Measurements from ENCODE around the gene TNS4.

The TNS4 gene

GRCh38 chr17:40536295-40537171, 35.1 kb upstream of the TNS4 start:
- FAIRE-seq = no peak
- TF ChIP-seq POLR2AphosphoS5 (IDR thresholded peaks at IDR 0.05; ENCODE audit: low read depth, low read length) (no peak), PAX5 (IDR thresholded peaks at IDR 0.05; ENCODE audit: insufficient read depth, low read length, severe bottlenecking) (no peak), POU2F2 (IDR thresholded peaks at IDR 0.05; ENCODE audit: low read depth, low read length) (no peak), SPI1 (IDR thresholded peaks at IDR 0.05; ENCODE audit: low read depth, low read length) (no peak), TAF1 (IDR thresholded peaks at IDR 0.05; ENCODE audit: low read depth, low read length) (no peak), POLR2A (IDR thresholded peaks at IDR 0.05; ENCODE audit: low read depth, low read length) (no peak)
- DNase-seq (ENCODE audit: insufficient read length, low spot score) = no peak

- no peak for DNase-seq (ENCODE audit: insufficient read length, low spot score)
- no peak for FAIRE-seq
Measured at GRCh38 chr17:40535924-40536294, 34.5 kb upstream of the TNS4 start.

GRCh38 chr17:40535438-40535837, 34.0 kb upstream of the TNS4 start:
- DNase-seq (ENCODE audit: insufficient read length, low spot score) (no peak), FAIRE-seq (no peak)
- no peak for TF ChIP-seq POLR2A (IDR thresholded peaks at IDR 0.05; ENCODE audit: low read depth, low read length)
- TF ChIP-seq TAF1 (IDR thresholded peaks at IDR 0.05; ENCODE audit: low read depth, low read length) = no peak
- no peak for TF ChIP-seq POLR2AphosphoS5 (IDR thresholded peaks at IDR 0.05; ENCODE audit: low read depth, low read length)
- TF ChIP-seq PAX5 (IDR thresholded peaks at IDR 0.05; ENCODE audit: insufficient read depth, low read length, severe bottlenecking) = no peak
- TF ChIP-seq SPI1 (IDR thresholded peaks at IDR 0.05; ENCODE audit: low read depth, low read length) = no peak
- no peak for TF ChIP-seq POU2F2 (IDR thresholded peaks at IDR 0.05; ENCODE audit: low read depth, low read length)

More at GRCh38 chr17:40535924-40536294, 34.5 kb upstream of the TNS4 start:
- TF ChIP-seq POU2F2 (IDR thresholded peaks at IDR 0.05; ENCODE audit: low read depth, low read length) = no peak
- TF ChIP-seq POLR2AphosphoS5 (IDR thresholded peaks at IDR 0.05; ENCODE audit: low read depth, low read length) = no peak
- TF ChIP-seq POLR2A (IDR thresholded peaks at IDR 0.05; ENCODE audit: low read depth, low read length) = no peak
- no peak for TF ChIP-seq TAF1 (IDR thresholded peaks at IDR 0.05; ENCODE audit: low read depth, low read length)
- no peak for TF ChIP-seq SPI1 (IDR thresholded peaks at IDR 0.05; ENCODE audit: low read depth, low read length)
- TF ChIP-seq PAX5 (IDR thresholded peaks at IDR 0.05; ENCODE audit: insufficient read depth, low read length, severe bottlenecking) = no peak

GRCh38 chr17:40534371-40535189, 33.2 kb upstream of the TNS4 start:
- TF ChIP-seq TAF1 (IDR thresholded peaks at IDR 0.05; ENCODE audit: low read depth, low read length) (no peak), POLR2AphosphoS5 (IDR thresholded peaks at IDR 0.05; ENCODE audit: low read depth, low read length) (no peak), POU2F2 (IDR thresholded peaks at IDR 0.05; ENCODE audit: low read depth, low read length) (no peak), PAX5 (IDR thresholded peaks at IDR 0.05; ENCODE audit: insufficient read depth, low read length, severe bottlenecking) (no peak)
- DNase-seq (ENCODE audit: insufficient read length, low spot score) = no peak
- no peak for FAIRE-seq

- FAIRE-seq (no peak), DNase-seq (ENCODE audit: insufficient read length, low spot score) (no peak)
- no peak for TF ChIP-seq SPI1 (IDR thresholded peaks at IDR 0.05; ENCODE audit: low read depth, low read length)
- no peak for TF ChIP-seq POU2F2 (IDR thresholded peaks at IDR 0.05; ENCODE audit: low read depth, low read length)
- TF ChIP-seq POLR2A (IDR thresholded peaks at IDR 0.05; ENCODE audit: low read depth, low read length) = no peak
- TF ChIP-seq PAX5 (IDR thresholded peaks at IDR 0.05; ENCODE audit: insufficient read depth, low read length, severe bottlenecking) = no peak
- no peak for TF ChIP-seq POLR2AphosphoS5 (IDR thresholded peaks at IDR 0.05; ENCODE audit: low read depth, low read length)
- no peak for TF ChIP-seq TAF1 (IDR thresholded peaks at IDR 0.05; ENCODE audit: low read depth, low read length)
Measured at GRCh38 chr17:40533896-40534295, 32.5 kb upstream of the TNS4 start.

- DNase-seq (ENCODE audit: insufficient read length, low spot score) (no peak), FAIRE-seq (no peak)
- TF ChIP-seq TAF1 (IDR thresholded peaks at IDR 0.05; ENCODE audit: low read depth, low read length) (no peak), SPI1 (IDR thresholded peaks at IDR 0.05; ENCODE audit: low read depth, low read length) (0 out of 2 replicates have a peak, but pooled peaks have one; percentile 2), POU2F2 (IDR thresholded peaks at IDR 0.05; ENCODE audit: low read depth, low read length) (no peak), POLR2A (IDR thresholded peaks at IDR 0.05; ENCODE audit: low read depth, low read length) (no peak), PAX5 (IDR thresholded peaks at IDR 0.05; ENCODE audit: insufficient read depth, low read length, severe bottlenecking) (no peak)
Measured at GRCh38 chr17:40532520-40533253, 31.3 kb upstream of the TNS4 start.

- DNase-seq (ENCODE audit: insufficient read length, low spot score) (no peak), FAIRE-seq (peak; percentile 72)
- TF ChIP-seq TAF1 (IDR thresholded peaks at IDR 0.05; ENCODE audit: low read depth, low read length) (0 out of 2 replicates have a peak, but pooled peaks have one; percentile 17), PAX5 (IDR thresholded peaks at IDR 0.05; ENCODE audit: insufficient read depth, low read length, severe bottlenecking) (no peak), POU2F2 (IDR thresholded peaks at IDR 0.05; ENCODE audit: low read depth, low read length) (no peak)
Measured at GRCh38 chr17:40531051-40531991, 29.9 kb upstream of the TNS4 start.

GRCh38 chr17:40530531-40530994, 29.1 kb upstream of the TNS4 start:
- TF ChIP-seq SPI1 (IDR thresholded peaks at IDR 0.05; ENCODE audit: low read depth, low read length) = no peak
- TF ChIP-seq POLR2AphosphoS5 (IDR thresholded peaks at IDR 0.05; ENCODE audit: low read depth, low read length) = no peak
- no peak for TF ChIP-seq TAF1 (IDR thresholded peaks at IDR 0.05; ENCODE audit: low read depth, low read length)
- TF ChIP-seq PAX5 (IDR thresholded peaks at IDR 0.05; ENCODE audit: insufficient read depth, low read length, severe bottlenecking) = no peak
- no peak for TF ChIP-seq POU2F2 (IDR thresholded peaks at IDR 0.05; ENCODE audit: low read depth, low read length)
- TF ChIP-seq POLR2A (IDR thresholded peaks at IDR 0.05; ENCODE audit: low read depth, low read length) = no peak
- no peak for FAIRE-seq
- no peak for DNase-seq (ENCODE audit: insufficient read length, low spot score)

Measured in GM12891 (cell line).